HUES6 (cell line): ENCODE data around the gene CFAP74.
"Not testable (repeated sequence)": the region's sequence is repeated elsewhere in the genome, so short reads cannot be mapped to it uniquely, and the experiment has no call there.

Experiments
- H3K27ac ChIP-seq: 2 replicates; pipeline ENCODE4 v1.7.0; 2013; ENCODE audit warnings: low read depth, mild to moderate bottlenecking, low read length, inconsistent platforms
- H3K27me3 ChIP-seq: 2 replicates; pipeline ENCODE4 v1.6.1; 2013; ENCODE audit warnings: low read length; ENCODE audit not compliant: control insufficient read depth, insufficient read depth
- H3K36me3 ChIP-seq: 2 replicates; pipeline ENCODE4 v1.6.1; 2013; ENCODE audit warnings: low read length; ENCODE audit not compliant: control insufficient read depth, insufficient read depth
- H3K4me1 ChIP-seq: 2 replicates; pipeline ENCODE4 v1.6.1; 2013; ENCODE audit warnings: low read length; ENCODE audit not compliant: control insufficient read depth, insufficient read depth
- H3K4me3 ChIP-seq: 2 replicates; pipeline ENCODE4 v1.5.1; 2013; ENCODE audit warnings: low read depth, low read length
- H3K9ac ChIP-seq: one replicate; pipeline ENCODE4 v1.6.1; 2013; ENCODE audit warnings: mild to moderate bottlenecking, low read length
- H3K9me3 ChIP-seq: 2 replicates; pipeline ENCODE4 v1.6.1; 2013; ENCODE audit warnings: low read depth, low read length; ENCODE audit not compliant: control insufficient read depth, insufficient read depth

CFAP74 gene

GRCh38 chr1:1982379-1983232 lies 21.0 kb downstream of the CFAP74 start:
- Histone ChIP-seq H3K9me3 (no peaks in the 10 kb centered on the region), H3K4me1 (no peaks in the 10 kb centered on the region), H3K9ac (no peak overlapping the region), H3K27me3 (no peaks in the 10 kb centered on the region), H3K4me3 (no peak overlapping the region), H3K36me3 (no peaks in the 10 kb centered on the region), H3K27ac (no peak overlapping the region)

- not testable (repeated sequence) for H3K36me3 ChIP-seq, H3K27ac ChIP-seq, H3K9ac ChIP-seq, H3K4me3 ChIP-seq, H3K27me3 ChIP-seq, H3K4me1 ChIP-seq, H3K9me3 ChIP-seq
Observed at GRCh38 chr1:1981631-1982327, 21.8 kb downstream of the CFAP74 start.

GRCh38 chr1:1981142-1981500 lies 22.5 kb downstream of the CFAP74 start:
- H3K4me1 ChIP-seq: no peaks in the 10 kb centered on the region
- H3K36me3 ChIP-seq: no peaks in the 10 kb centered on the region
- H3K9me3 ChIP-seq: 0 out of 2 replicates have a peak, but pooled peaks cover under 1% of the 10 kb centered on the region
- H3K27me3 ChIP-seq: no peaks in the 10 kb centered on the region
- no peak overlapping the region for H3K27ac ChIP-seq
- no peak overlapping the region for H3K9ac ChIP-seq
- no peak overlapping the region for H3K4me3 ChIP-seq

GRCh38 chr1:1980467-1981141 lies 23.0 kb downstream of the CFAP74 start:
- H3K36me3 ChIP-seq: no peaks in the 10 kb centered on the region
- H3K4me1 ChIP-seq: no peaks in the 10 kb centered on the region
- no peaks in the 10 kb centered on the region for H3K27me3 ChIP-seq
- no peak overlapping the region for H3K9ac ChIP-seq
- 0 out of 2 replicates have a peak, but pooled peaks cover 3% of the 10 kb centered on the region for H3K9me3 ChIP-seq
- H3K4me3 ChIP-seq: no peak overlapping the region
- no peak overlapping the region for H3K27ac ChIP-seq

GRCh38 chr1:1979482-1980165 lies 24.0 kb downstream of the CFAP74 start:
- Histone ChIP-seq H3K27ac (no peak overlapping the region), H3K4me3 (no peak overlapping the region), H3K36me3 (no peaks in the 10 kb centered on the region), H3K27me3 (no peaks in the 10 kb centered on the region), H3K9ac (no peak overlapping the region), H3K4me1 (no peaks in the 10 kb centered on the region), H3K9me3 (0 out of 2 replicates have a peak, but pooled peaks cover 3% of the 10 kb centered on the region)

- not testable (repeated sequence) for H3K27me3 ChIP-seq, H3K36me3 ChIP-seq, H3K4me1 ChIP-seq, H3K27ac ChIP-seq, H3K9ac ChIP-seq, H3K4me3 ChIP-seq, H3K9me3 ChIP-seq
Observed at GRCh38 chr1:1978690-1979481, 24.7 kb downstream of the CFAP74 start.

GRCh38 chr1:1978108-1978507 lies 25.5 kb downstream of the CFAP74 start:
- no peak overlapping the region for H3K27ac ChIP-seq
- no peaks in the 10 kb centered on the region for H3K4me1 ChIP-seq
- no peak overlapping the region for H3K9ac ChIP-seq
- H3K4me3 ChIP-seq: no peak overlapping the region
- H3K9me3 ChIP-seq: 0 out of 2 replicates have a peak, but pooled peaks cover 3% of the 10 kb centered on the region
- H3K36me3 ChIP-seq: no peaks in the 10 kb centered on the region
- no peaks in the 10 kb centered on the region for H3K27me3 ChIP-seq

GRCh38 chr1:1976031-1976430 lies 27.6 kb downstream of the CFAP74 start:
- Histone ChIP-seq H3K9ac (no peak overlapping the region), H3K27me3 (no peaks in the 10 kb centered on the region), H3K4me1 (no peaks in the 10 kb centered on the region), H3K36me3 (no peaks in the 10 kb centered on the region), H3K27ac (no peak overlapping the region), H3K4me3 (no peak overlapping the region), H3K9me3 (peaks cover 7% of the 10 kb centered on the region; the same call in 1 of the 2 replicates)

- no peak overlapping the region for H3K27ac ChIP-seq
- no peak overlapping the region for H3K9ac ChIP-seq
- H3K27me3 ChIP-seq: no peaks in the 10 kb centered on the region
- no peak overlapping the region for H3K4me3 ChIP-seq
- H3K9me3 ChIP-seq: peaks cover 11% of the 10 kb centered on the region; the same call in 1 of the 2 replicates
- H3K4me1 ChIP-seq: no peaks in the 10 kb centered on the region
- H3K36me3 ChIP-seq: no peaks in the 10 kb centered on the region
Observed at GRCh38 chr1:1975535-1975934, 28.1 kb downstream of the CFAP74 start.

- Histone ChIP-seq H3K36me3 (no peaks in the 10 kb centered on the region), H3K4me1 (no peaks in the 10 kb centered on the region), H3K4me3 (no peak overlapping the region), H3K27ac (no peak overlapping the region), H3K9me3 (peaks cover 11% of the 10 kb centered on the region; the same call in 1 of the 2 replicates), H3K27me3 (no peaks in the 10 kb centered on the region), H3K9ac (no peak overlapping the region)
Observed at GRCh38 chr1:1974834-1975233, 28.8 kb downstream of the CFAP74 start.
